Measurements from ENCODE around the gene CASQ2. TPM values are rescaled to one million over a fixed set of nuclear protein-coding genes. Genes with fewer than 3 reads are reported as not detected.

CASQ2 gene
- total and polyA plus RNA-seq, 2 of the 13 experiments (the other 11 are each of a cell fraction or from before 2014, with no cell fraction given), result not detected

DNA sequence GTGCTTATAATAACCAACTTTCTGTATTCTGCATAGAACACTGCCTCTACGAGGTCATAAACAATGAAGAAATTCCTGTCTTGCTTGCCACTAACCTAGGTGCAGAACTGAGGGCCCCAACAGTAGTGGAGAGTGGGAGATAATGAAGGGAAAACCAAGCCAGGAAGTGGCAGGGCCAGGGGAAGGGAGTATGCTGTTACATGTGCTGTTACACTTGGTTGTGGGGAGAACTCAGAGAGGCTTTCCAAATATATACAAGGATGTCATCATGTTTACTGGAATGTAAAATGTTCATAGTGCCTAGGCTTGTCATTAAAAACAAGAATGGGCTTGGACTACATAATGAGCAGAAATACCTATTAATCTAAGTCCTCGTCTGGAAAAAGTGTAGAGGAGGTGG lies 41.3 kb upstream of the CASQ2 start:
- 11% methylated on average over 2 of the region's 2 CpGs for WGBS (ENCODE audit: low lambda C conversion rate)
- TF ChIP-seq ZNF451 (CRISPR knock-in tag; IDR thresholded peaks at IDR 0.05) (no peak), ZNF879 (CRISPR knock-in tag; IDR thresholded peaks at IDR 0.05) (no peak), ARNT2 (CRISPR knock-in tag; IDR thresholded peaks at IDR 0.05; ENCODE audit: low read depth) (no peak), NFE2 (CRISPR knock-in tag; IDR thresholded peaks at IDR 0.05) (no peak), SIX1 (CRISPR knock-in tag; IDR thresholded peaks at IDR 0.05; ENCODE audit: borderline replicate concordance) (no peak), ARID5B (CRISPR knock-in tag; IDR thresholded peaks at IDR 0.05) (no peak), IRF1 (CRISPR knock-in tag; IDR thresholded peaks at IDR 0.05; ENCODE audit: low read depth) (no peak), CSRNP2 (CRISPR knock-in tag; conservative IDR thresholded peaks at IDR 0.05; ENCODE audit: low read depth) (no peak)
- TF ChIP-seq, protein P1, sequence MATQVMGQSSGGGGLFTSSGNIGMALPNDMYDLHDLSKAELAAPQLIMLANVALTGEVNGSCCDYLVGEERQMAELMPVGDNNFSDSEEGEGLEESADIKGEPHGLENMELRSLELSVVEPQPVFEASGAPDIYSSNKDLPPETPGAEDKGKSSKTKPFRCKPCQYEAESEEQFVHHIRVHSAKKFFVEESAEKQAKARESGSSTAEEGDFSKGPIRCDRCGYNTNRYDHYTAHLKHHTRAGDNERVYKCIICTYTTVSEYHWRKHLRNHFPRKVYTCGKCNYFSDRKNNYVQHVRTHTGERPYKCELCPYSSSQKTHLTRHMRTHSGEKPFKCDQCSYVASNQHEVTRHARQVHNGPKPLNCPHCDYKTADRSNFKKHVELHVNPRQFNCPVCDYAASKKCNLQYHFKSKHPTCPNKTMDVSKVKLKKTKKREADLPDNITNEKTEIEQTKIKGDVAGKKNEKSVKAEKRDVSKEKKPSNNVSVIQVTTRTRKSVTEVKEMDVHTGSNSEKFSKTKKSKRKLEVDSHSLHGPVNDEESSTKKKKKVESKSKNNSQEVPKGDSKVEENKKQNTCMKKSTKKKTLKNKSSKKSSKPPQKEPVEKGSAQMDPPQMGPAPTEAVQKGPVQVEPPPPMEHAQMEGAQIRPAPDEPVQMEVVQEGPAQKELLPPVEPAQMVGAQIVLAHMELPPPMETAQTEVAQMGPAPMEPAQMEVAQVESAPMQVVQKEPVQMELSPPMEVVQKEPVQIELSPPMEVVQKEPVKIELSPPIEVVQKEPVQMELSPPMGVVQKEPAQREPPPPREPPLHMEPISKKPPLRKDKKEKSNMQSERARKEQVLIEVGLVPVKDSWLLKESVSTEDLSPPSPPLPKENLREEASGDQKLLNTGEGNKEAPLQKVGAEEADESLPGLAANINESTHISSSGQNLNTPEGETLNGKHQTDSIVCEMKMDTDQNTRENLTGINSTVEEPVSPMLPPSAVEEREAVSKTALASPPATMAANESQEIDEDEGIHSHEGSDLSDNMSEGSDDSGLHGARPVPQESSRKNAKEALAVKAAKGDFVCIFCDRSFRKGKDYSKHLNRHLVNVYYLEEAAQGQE (IDR thresholded peaks at IDR 0.05; ENCODE audit: borderline replicate concordance in 1 of 2, low read depth in 1 of 2, low read length in 2 of 2), result no peak
- TF ChIP-seq, protein P2, sequence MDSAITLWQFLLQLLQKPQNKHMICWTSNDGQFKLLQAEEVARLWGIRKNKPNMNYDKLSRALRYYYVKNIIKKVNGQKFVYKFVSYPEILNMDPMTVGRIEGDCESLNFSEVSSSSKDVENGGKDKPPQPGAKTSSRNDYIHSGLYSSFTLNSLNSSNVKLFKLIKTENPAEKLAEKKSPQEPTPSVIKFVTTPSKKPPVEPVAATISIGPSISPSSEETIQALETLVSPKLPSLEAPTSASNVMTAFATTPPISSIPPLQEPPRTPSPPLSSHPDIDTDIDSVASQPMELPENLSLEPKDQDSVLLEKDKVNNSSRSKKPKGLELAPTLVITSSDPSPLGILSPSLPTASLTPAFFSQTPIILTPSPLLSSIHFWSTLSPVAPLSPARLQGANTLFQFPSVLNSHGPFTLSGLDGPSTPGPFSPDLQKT (CRISPR knock-in tag; IDR thresholded peaks at IDR 0.05; ENCODE audit: borderline replicate concordance), result no peak

More for the DNA sequence above, 41.3 kb upstream of the CASQ2 start:
- H3K4me1 ChIP-seq (ENCODE audit: insufficient read depth, low read length), result peaks cover 7% of the 10 kb centered on the region; the same call in 1 of the 2 replicates
- H4K20me1 ChIP-seq (ENCODE audit: insufficient read depth, low read length), result no peaks in the 10 kb centered on the region
- H2AFZ ChIP-seq (ENCODE audit: low read length), result no peak overlapping the region
- H3K79me2 ChIP-seq (ENCODE audit: insufficient read depth, low read length), result no peaks in the 10 kb centered on the region
- H3K4me3 ChIP-seq (replicated peaks in 1 of 3; ENCODE audit: insufficient read depth in 1 of 3, low read depth in 2 of 3, low read length in 3 of 3), result no peak overlapping the region
- ChIA-PET CTCF (ENCODE audit: low intra/inter-chr PET ratio, low total read pairs) (no interaction called here), POLR2A (no interaction called here)
- DNase-seq (ENCODE audit: low spot score), result no peak
- no TSS peak for BruUV-seq (replicated peaks)
- no peaks in the 10 kb centered on the region for H3K36me3 ChIP-seq (replicated peaks in 1 of 2; ENCODE audit: control insufficient read depth in 1 of 2, insufficient read depth in 2 of 2, low read length in 2 of 2)
- no peak overlapping the region for H3K9ac ChIP-seq (ENCODE audit: insufficient read depth, low read depth, low read length)
- no peak overlapping the region for H3K27ac ChIP-seq (ENCODE audit: extremely low read length, insufficient read depth, low read length)
- FAIRE-seq, result no peak
- intact Hi-C loops (cut with micrococcal nuclease; ENCODE audit: unreplicated experiment), result no loop called here
- H3K9me3 ChIP-seq (ENCODE audit: low read length), result no peaks in the 10 kb centered on the region
- H3K4me2 ChIP-seq (ENCODE audit: low read depth, low read length), result no peak overlapping the region
- no peak for ATAC-seq
- H3K27me3 ChIP-seq (ENCODE audit: control insufficient read depth in 1 of 2, insufficient read depth in 2 of 2, low read length in 2 of 2), result no peaks in the 10 kb centered on the region
- in situ Hi-C loops (cut with HindIII; ENCODE audit: extremely low pct_ligation_motif_present, low pct_unique_long_range_greater_than_20kb), result loop anchor here (5.0 kb wide), 1 partner anchor 172 kb away; no protein-coding TSS in a partner anchor
